Activated naive CD8-positive, alpha-beta T cell treated with anti-CD3 and anti-CD28 coated beads, Interleukin-2, amount 50 U/mL, for 16 hours (primary cell): ENCODE results near the gene UBIAD1.
"Not testable (repeated sequence)": the region's sequence is repeated elsewhere in the genome, so short reads cannot be mapped to it uniquely, and the experiment has no call there.

ENCODE experiments used
- DNase-seq: peaks from one replicate; pipeline ENCODE4 v3.0.0-alpha.2; 2020; ENCODE audit warnings: low read depth, low spot score

UBIAD1 gene

GRCh38 chr1:11272832-11273594 lies at the start of gene UBIAD1:
TSS of gene UBIAD1 (plus strand) at chr1:11273198. CDS start at chr1:11273532, 334 bp downstream.
- peak; percentile 64 for DNase-seq

GRCh38 chr1:11227106-11228077 lies 45.6 kb upstream of the UBIAD1 start:
- DNase-seq, result no peak

- no peak for DNase-seq
These were observed 43.8 kb upstream of the UBIAD1 start for GRCh38 chr1:11229203-11229602.

- no peak for DNase-seq
These were observed 39.8 kb upstream of the UBIAD1 start for GRCh38 chr1:11233208-11233607.

GRCh38 chr1:11237356-11237755 lies 35.6 kb upstream of the UBIAD1 start:
- no peak for DNase-seq

- DNase-seq, result no peak
These were observed 34.7 kb upstream of the UBIAD1 start for GRCh38 chr1:11238311-11238710.

GRCh38 chr1:11245248-11245647 lies 27.8 kb upstream of the UBIAD1 start:
- no peak for DNase-seq

GRCh38 chr1:11245904-11246719 lies 26.9 kb upstream of the UBIAD1 start:
- no peak for DNase-seq

GRCh38 chr1:11248169-11248568 lies 24.8 kb upstream of the UBIAD1 start:
- DNase-seq, result no peak

GRCh38 chr1:11252538-11252937 lies 20.5 kb upstream of the UBIAD1 start:
- DNase-seq, result no peak

- no peak for DNase-seq
These were observed 19.8 kb upstream of the UBIAD1 start for GRCh38 chr1:11253226-11253625.

- DNase-seq, result no peak
These were observed 16.7 kb upstream of the UBIAD1 start for GRCh38 chr1:11256299-11256698.

- peak; percentile 95 for DNase-seq
These were observed 10.6 kb upstream of the UBIAD1 start, which contains the start of gene MTOR for GRCh38 chr1:11262171-11263049. TSS of gene MTOR (minus strand) at chr1:11262551. CDS start at chr1:11259409, 3,142 bp downstream.

- DNase-seq, result no peak
These were observed 6.5 kb upstream of the UBIAD1 start for GRCh38 chr1:11266268-11267074.

- not testable (repeated sequence) for DNase-seq
These were observed 5.4 kb upstream of the UBIAD1 start for GRCh38 chr1:11267350-11268337.

- no peak for DNase-seq
These were observed 510 bp upstream of the UBIAD1 start for GRCh38 chr1:11272544-11272831.

GRCh38 chr1:11273595-11274234 lies 717 bp downstream of the UBIAD1 start:
- DNase-seq, result no peak

- DNase-seq, result no peak
These were observed 6.2 kb downstream of the UBIAD1 start for GRCh38 chr1:11279152-11279551.
